OCI-LY1 (cell line): ENCODE measurements around the gene VPS52.

Experiments used
- CTCF ChIP-seq: fragments of 200-600 bp; sonication (generic), shearing (Covaris generic); IDR thresholded peaks from 2 replicates; pipeline ENCODE4 v1.5.1; 2017; ENCODE audit warnings: mild to moderate bottlenecking, antibody characterized with exemption, low read length, moderate library complexity, mixed read lengths
- EZH2 ChIP-seq: fragments of 200-600 bp; sonication (generic), shearing (Covaris generic); IDR thresholded peaks from 2 replicates; pipeline ENCODE4 v1.8.0; 2017; ENCODE audit warnings: borderline replicate concordance, mixed run types, mild to moderate bottlenecking, antibody characterized with exemption, low read length, moderate library complexity, mixed read lengths

- no peak for TF ChIP-seq CTCF
- no peak for TF ChIP-seq EZH2
These were observed 2.5 kb upstream of the VPS52 start for GRCh38 chr6:33273924-33274902.
